HepG2 (cell line): ENCODE results near the gene GCN1. TPM values are rescaled to one million over a fixed set of nuclear protein-coding genes. Genes with fewer than 3 reads are reported as not detected.
A peak's percentile ranks its signal among the peaks of the same experiment; 100 is the strongest.

Source experiments
- DRAP1 ChIP-seq: IDR thresholded peaks from 2 replicates; pipeline ENCODE4 v1.6.1; 2016; ENCODE audit warnings: missing genetic modification reagents, missing compliant biosample characterization
- ELF3 ChIP-seq: IDR thresholded peaks from 2 replicates; pipeline ENCODE4 v1.6.1; 2016; ENCODE audit warnings: missing genetic modification reagents, missing compliant biosample characterization
- ETV5 ChIP-seq: IDR thresholded peaks from 2 replicates; pipeline ENCODE4 v1.6.1; 2018; ENCODE audit warnings: missing biosample characterization, missing genetic modification reagents, inconsistent platforms, borderline replicate concordance
- FOXO4 ChIP-seq: sonication (generic); formaldehyde crosslinking; conservative IDR thresholded peaks from 2 replicates; pipeline ENCODE4 v1.8.1; 2023; ENCODE audit warnings: missing genetic modification reagents
- JUN ChIP-seq: sonication (generic); formaldehyde crosslinking; IDR thresholded peaks from 2 replicates; pipeline ENCODE4 v1.4.0; 2020; ENCODE audit warnings: mild to moderate bottlenecking, missing genetic modification reagents
- NFAT5 ChIP-seq: sonication (generic); formaldehyde crosslinking; IDR thresholded peaks from 2 replicates; pipeline ENCODE4 v1.4.0; 2020; ENCODE audit warnings: missing genetic modification reagents
- SP4 ChIP-seq: sonication (generic); formaldehyde crosslinking; IDR thresholded peaks from 2 replicates; pipeline ENCODE4 v1.8.1; 2023; ENCODE audit warnings: mild to moderate bottlenecking, missing genetic modification reagents
- TBX3 ChIP-seq: fragments of 450-650 bp; IDR thresholded peaks from 2 replicates; pipeline ENCODE4 v1.6.1; 2017; ENCODE audit warnings: antibody characterized with exemption, mild to moderate bottlenecking, inconsistent platforms, borderline replicate concordance
- YEATS2 ChIP-seq: sonication (generic); formaldehyde crosslinking; IDR thresholded peaks from 2 replicates; pipeline ENCODE4 v1.4.0; 2020; ENCODE audit warnings: missing genetic modification reagents, borderline replicate concordance
- ZBTB25 ChIP-seq: IDR thresholded peaks from 2 replicates; pipeline ENCODE4 v1.6.1; 2018; ENCODE audit warnings: missing genetic modification reagents
- ZNF292 ChIP-seq: sonication (generic); formaldehyde crosslinking; IDR thresholded peaks from 2 replicates; pipeline ENCODE4 v1.8.1; 2022; ENCODE audit warnings: mild to moderate bottlenecking, low read depth, missing genetic modification reagents, borderline replicate concordance
- ZNF33B ChIP-seq: sonication (generic); formaldehyde crosslinking; IDR thresholded peaks from 2 replicates; pipeline ENCODE4 v1.5.1; 2020; ENCODE audit warnings: mild to moderate bottlenecking, missing genetic modification reagents
- ZNF549 ChIP-seq: sonication (generic); formaldehyde crosslinking; IDR thresholded peaks from 2 replicates; pipeline ENCODE4 v1.5.0; 2020; ENCODE audit warnings: missing genetic modification reagents
- ZNF567 ChIP-seq: sonication (generic); formaldehyde crosslinking; IDR thresholded peaks from 2 replicates; pipeline ENCODE4 v1.8.1; 2023; ENCODE audit warnings: mild to moderate bottlenecking, missing genetic modification reagents, borderline replicate concordance
- ZNF576 ChIP-seq: sonication (generic); formaldehyde crosslinking; IDR thresholded peaks from 2 replicates; pipeline ENCODE4 v1.4.0; 2020; ENCODE audit warnings: mild to moderate bottlenecking, missing genetic modification reagents
- ZNF670 ChIP-seq: sonication (generic); formaldehyde crosslinking; IDR thresholded peaks from 2 replicates; pipeline ENCODE4 v1.8.0; 2022; ENCODE audit warnings: mild to moderate bottlenecking, missing genetic modification reagents, borderline replicate concordance
- ZNF709 ChIP-seq: sonication (generic); formaldehyde crosslinking; IDR thresholded peaks from 2 replicates; pipeline ENCODE4 v1.5.0; 2020; ENCODE audit warnings: mild to moderate bottlenecking, missing genetic modification reagents
- ZNF781 ChIP-seq: sonication (generic); formaldehyde crosslinking; IDR thresholded peaks from 2 replicates; pipeline ENCODE4 v1.5.1; 2020; ENCODE audit warnings: borderline replicate concordance, mild to moderate bottlenecking, missing genetic modification reagents; ENCODE audit errors: not compliant biosample characterization
- ZSCAN12 ChIP-seq: sonication (generic); formaldehyde crosslinking; IDR thresholded peaks from 2 replicates; pipeline ENCODE4 v1.9.0; 2021; ENCODE audit warnings: mild to moderate bottlenecking, missing genetic modification reagents
- ZSCAN29 ChIP-seq: sonication (generic); formaldehyde crosslinking; conservative IDR thresholded peaks from 2 replicates; pipeline ENCODE4 v1.4.0; 2020; ENCODE audit warnings: mild to moderate bottlenecking, missing genetic modification reagents
- polyA plus RNA-seq, 8 experiments: library from polyadenylated mRNA; depleted of rRNA in 3 of 8; stranded (reverse) in 7 of 8; unstranded in 1 of 8; fragments of >200 nt; fragmentation: Illumina TruSeq in 4 of 8; extraction: Trizol in 4 of 8; gene quantifications; 2 replicates each; pipeline versions ENCODE4 v1.2.1 to v1.2.3, GENCODE V29; 2011 to 2016; ENCODE audit warnings: low read depth in 4 of 8, missing spikeins in 1 of 8, mixed read lengths in 1 of 8; ENCODE audit not compliant: insufficient read depth in 1 of 8
- total RNA-seq, 5 experiments: library from RNA; depleted of rRNA; stranded (reverse); fragments of >200 nt; fragmentation: Illumina TruSeq; extraction: Trizol; gene quantifications; 2 replicates each; pipeline ENCODE4 v1.2.3, GENCODE V29; 2016; ENCODE audit warnings: low read depth in 1 of 5

GCN1 gene
- total and polyA plus RNA-seq, 2 of the 13 experiments (the other 11 are each of a cell fraction or from before 2014, with no cell fraction given), result 58.2 to 83.0 TPM

- TF ChIP-seq ETV5 (CRISPR knock-in tag), result peak; percentile 78
- no peak; the same call in 1 of the 2 replicates for TF ChIP-seq DRAP1 (CRISPR knock-in tag)
- no peak for TF ChIP-seq ZNF576
- TF ChIP-seq ZNF33B, result peak; percentile 85
- TF ChIP-seq NFAT5 (CRISPR knock-in tag), result no peak
- peak; percentile 82 for TF ChIP-seq SP4 (CRISPR knock-in tag)
- TF ChIP-seq ZNF670 (CRISPR knock-in tag), result 0 out of 2 replicates have a peak, but pooled peaks have one; percentile 15
- peak; percentile 16; the same call in 1 of the 2 replicates for TF ChIP-seq ZSCAN12
- no peak for TF ChIP-seq ZNF781 (CRISPR knock-in tag)
- TF ChIP-seq ZBTB25 (CRISPR knock-in tag), result peak; percentile 65; the same call in 1 of the 2 replicates
- no peak for TF ChIP-seq ZNF292
- TF ChIP-seq ZSCAN29 (CRISPR knock-in tag), result 0 out of 2 replicates have a peak, but pooled peaks have one; percentile 49
- TF ChIP-seq TBX3, result 0 out of 2 replicates have a peak, but pooled peaks have one; percentile 19
- TF ChIP-seq ZNF709 (CRISPR knock-in tag), result no peak
- peak; percentile 57 for TF ChIP-seq YEATS2 (CRISPR knock-in tag)
- no peak for TF ChIP-seq ZNF549
- TF ChIP-seq JUN (CRISPR knock-in tag), result peak; percentile 43; the same call in 1 of the 2 replicates
- TF ChIP-seq FOXO4 (CRISPR knock-in tag), result peak; percentile 86; the same call in 1 of the 2 replicates
- TF ChIP-seq ZNF567 (CRISPR knock-in tag), result peak; percentile 29; the same call in 1 of the 2 replicates
- TF ChIP-seq ELF3, result peak; percentile 75
These were observed at the start of gene GCN1 (continued) for GRCh38 chr12:120194534-120195395.
